ENCODE results near the gene MCTP2. TPM values are rescaled to one million over a fixed set of nuclear protein-coding genes. Genes with fewer than 3 reads are reported as not detected.

Gene MCTP2
- total RNA-seq, 1 experiment from 2014 or later, result 0.19 TPM

DNA sequence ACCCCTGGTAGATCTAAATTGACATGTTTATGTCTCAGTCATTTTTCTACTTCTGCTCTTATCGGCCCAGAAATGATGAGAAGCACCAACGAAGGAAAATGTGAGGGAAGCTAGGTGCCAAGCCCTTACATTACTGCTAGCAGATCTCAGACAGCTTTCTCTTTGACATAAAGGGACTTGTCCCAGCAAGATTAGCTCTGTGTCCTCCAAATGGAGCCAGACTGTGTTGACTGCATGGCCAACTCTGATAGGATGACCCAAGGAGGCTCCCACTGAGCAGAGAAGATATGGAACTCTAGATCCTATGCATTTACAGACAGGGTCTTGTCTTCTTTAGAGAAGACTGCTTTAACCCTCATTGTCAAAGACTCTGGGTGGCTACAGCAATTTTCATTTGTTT is 2.8 kb upstream of the MCTP2 start:
- intact Hi-C loops (cut with micrococcal nuclease; ENCODE audit: unreplicated experiment), result no loop called here
- no peaks in the 10 kb centered on the region for H3K4me1 ChIP-seq (ENCODE audit: insufficient read depth, low read length, poor library complexity, severe bottlenecking)
- no TSS peak for BruUV-seq (replicated peaks)
- no peaks in the 10 kb centered on the region for H3K36me3 ChIP-seq (ENCODE audit: insufficient read depth, low read length, poor library complexity, severe bottlenecking)
- H3K27me3 ChIP-seq (replicated peaks; ENCODE audit: insufficient read depth, low read depth, low read length, poor library complexity), result peaks cover 21% of the 10 kb centered on the region
- no peak for DNase-seq (ENCODE audit: low spot score)
- H3K9me3 ChIP-seq (ENCODE audit: low read depth, low read length, poor library complexity, severe bottlenecking), result no peaks in the 10 kb centered on the region
- TF ChIP-seq EZH2 (IDR thresholded peaks at IDR 0.05; ENCODE audit: borderline replicate concordance, low read depth, low read length, poor library complexity, severe bottlenecking), result no peak
- TF ChIP-seq, protein P1, sequence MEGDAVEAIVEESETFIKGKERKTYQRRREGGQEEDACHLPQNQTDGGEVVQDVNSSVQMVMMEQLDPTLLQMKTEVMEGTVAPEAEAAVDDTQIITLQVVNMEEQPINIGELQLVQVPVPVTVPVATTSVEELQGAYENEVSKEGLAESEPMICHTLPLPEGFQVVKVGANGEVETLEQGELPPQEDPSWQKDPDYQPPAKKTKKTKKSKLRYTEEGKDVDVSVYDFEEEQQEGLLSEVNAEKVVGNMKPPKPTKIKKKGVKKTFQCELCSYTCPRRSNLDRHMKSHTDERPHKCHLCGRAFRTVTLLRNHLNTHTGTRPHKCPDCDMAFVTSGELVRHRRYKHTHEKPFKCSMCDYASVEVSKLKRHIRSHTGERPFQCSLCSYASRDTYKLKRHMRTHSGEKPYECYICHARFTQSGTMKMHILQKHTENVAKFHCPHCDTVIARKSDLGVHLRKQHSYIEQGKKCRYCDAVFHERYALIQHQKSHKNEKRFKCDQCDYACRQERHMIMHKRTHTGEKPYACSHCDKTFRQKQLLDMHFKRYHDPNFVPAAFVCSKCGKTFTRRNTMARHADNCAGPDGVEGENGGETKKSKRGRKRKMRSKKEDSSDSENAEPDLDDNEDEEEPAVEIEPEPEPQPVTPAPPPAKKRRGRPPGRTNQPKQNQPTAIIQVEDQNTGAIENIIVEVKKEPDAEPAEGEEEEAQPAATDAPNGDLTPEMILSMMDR (conservative IDR thresholded peaks at IDR 0.05; ENCODE audit: low read depth, low read length), result no peak
- H3K27ac ChIP-seq (ENCODE audit: low read depth, low read length, poor library complexity, severe bottlenecking), result no peak overlapping the region
- CTCF ChIA-PET, result no interaction called here
- POLR2A ChIA-PET (ENCODE audit: low non-redundant PET), result no interaction called here
- H3K4me3 ChIP-seq (ENCODE audit: low read depth, low read length, poor library complexity, severe bottlenecking), result no peak overlapping the region

DNA sequence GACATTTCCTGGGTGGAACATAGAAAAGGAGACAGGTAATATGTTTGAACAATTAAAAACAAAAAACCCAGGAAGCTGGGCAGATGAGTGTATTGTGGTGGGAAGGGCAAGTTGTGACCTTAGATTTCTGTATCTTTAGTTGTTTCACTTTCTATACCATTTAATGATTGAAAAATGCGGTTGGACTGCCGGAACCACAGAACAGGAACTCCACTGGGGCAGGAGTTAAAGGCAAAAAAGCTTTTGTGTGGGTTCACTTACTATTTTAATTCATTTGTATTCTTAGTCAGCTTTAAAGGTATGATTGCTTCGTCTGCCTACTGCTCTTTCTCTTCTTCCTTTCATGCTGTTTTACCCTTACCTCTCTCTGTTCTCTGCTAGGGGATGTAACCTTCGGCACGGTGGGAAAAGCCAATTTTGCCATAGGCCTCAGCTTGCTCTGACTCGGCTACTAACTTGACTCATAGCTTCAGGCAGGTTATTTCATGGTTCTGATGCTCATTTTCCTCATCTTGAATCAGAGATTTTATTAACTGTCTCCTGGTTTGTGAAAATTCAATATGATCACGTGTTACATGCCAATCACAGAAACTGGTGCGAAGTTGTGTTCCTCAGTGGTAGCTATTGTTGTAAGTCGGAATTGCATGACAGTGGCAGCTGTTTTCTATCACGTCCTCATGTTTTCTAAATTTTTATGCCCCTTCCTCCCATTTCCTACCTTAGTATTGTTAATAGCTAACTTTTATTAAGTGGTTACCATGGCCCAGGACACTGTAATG is 1.6 kb upstream of the MCTP2 start:
- Histone ChIP-seq H3K27ac (ENCODE audit: low read depth, low read length, poor library complexity, severe bottlenecking) (no peak overlapping the region), H3K27me3 (replicated peaks; ENCODE audit: insufficient read depth, low read depth, low read length, poor library complexity) (peaks cover 21% of the 10 kb centered on the region), H3K4me3 (ENCODE audit: low read depth, low read length, poor library complexity, severe bottlenecking) (no peak overlapping the region), H3K4me1 (ENCODE audit: insufficient read depth, low read length, poor library complexity, severe bottlenecking) (no peaks in the 10 kb centered on the region), H3K9me3 (ENCODE audit: low read depth, low read length, poor library complexity, severe bottlenecking) (no peaks in the 10 kb centered on the region), H3K36me3 (ENCODE audit: insufficient read depth, low read length, poor library complexity, severe bottlenecking) (no peaks in the 10 kb centered on the region)
- no peak for DNase-seq (ENCODE audit: low spot score)
- no TSS peak for BruUV-seq (replicated peaks)
- ChIA-PET CTCF (no interaction called here), POLR2A (ENCODE audit: low non-redundant PET) (no interaction called here)
- intact Hi-C loops (cut with micrococcal nuclease; ENCODE audit: unreplicated experiment), result no loop called here
- TF ChIP-seq EZH2 (IDR thresholded peaks at IDR 0.05; ENCODE audit: borderline replicate concordance, low read depth, low read length, poor library complexity, severe bottlenecking), result no peak
- TF ChIP-seq, protein P1 (conservative IDR thresholded peaks at IDR 0.05; ENCODE audit: low read depth, low read length), result no peak

DNA sequence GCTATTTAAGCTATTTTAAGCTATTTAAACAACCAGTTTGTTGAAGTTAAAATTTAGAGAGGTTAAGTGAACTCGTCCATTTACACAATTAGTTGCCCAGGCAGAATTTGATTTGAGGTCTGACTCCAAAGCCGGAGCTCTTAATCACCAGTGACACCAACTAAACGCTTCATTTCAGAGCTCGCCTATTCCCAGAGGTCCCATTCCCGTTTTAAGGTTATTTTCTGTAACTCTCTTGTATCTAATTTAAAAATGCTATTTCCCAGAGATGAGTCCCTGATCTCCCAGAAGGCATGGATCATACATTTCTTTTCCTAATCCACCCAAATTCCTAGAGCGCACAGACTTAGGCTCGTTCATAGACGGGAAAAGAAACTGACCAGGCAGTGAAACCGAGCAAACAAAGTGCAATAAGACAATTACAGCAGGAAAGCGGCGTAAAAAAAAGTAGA is 904 bp upstream of the MCTP2 start:
- intact Hi-C loops (cut with micrococcal nuclease; ENCODE audit: unreplicated experiment), result no loop called here
- no peak for DNase-seq (ENCODE audit: low spot score)
- H3K27ac ChIP-seq (ENCODE audit: low read depth, low read length, poor library complexity, severe bottlenecking), result no peak overlapping the region
- ChIA-PET POLR2A (ENCODE audit: low non-redundant PET) (no interaction called here), CTCF (no interaction called here)
- no peak overlapping the region for H3K4me3 ChIP-seq (ENCODE audit: low read depth, low read length, poor library complexity, severe bottlenecking)
- H3K4me1 ChIP-seq (ENCODE audit: insufficient read depth, low read length, poor library complexity, severe bottlenecking), result no peaks in the 10 kb centered on the region
- no peak for TF ChIP-seq EZH2 (IDR thresholded peaks at IDR 0.05; ENCODE audit: borderline replicate concordance, low read depth, low read length, poor library complexity, severe bottlenecking)
- TF ChIP-seq, protein P1 (conservative IDR thresholded peaks at IDR 0.05; ENCODE audit: low read depth, low read length), result no peak
- H3K36me3 ChIP-seq (ENCODE audit: insufficient read depth, low read length, poor library complexity, severe bottlenecking), result no peaks in the 10 kb centered on the region
- peaks cover 21% of the 10 kb centered on the region for H3K27me3 ChIP-seq (replicated peaks; ENCODE audit: insufficient read depth, low read depth, low read length, poor library complexity)
- BruUV-seq (replicated peaks), result no TSS peak
- H3K9me3 ChIP-seq (ENCODE audit: low read depth, low read length, poor library complexity, severe bottlenecking), result no peaks in the 10 kb centered on the region
